HepG2 (cell line): Measurements from ENCODE around the gene AK4. TPM values are rescaled to one million over a fixed set of nuclear protein-coding genes. Genes with fewer than 3 reads are reported as not detected.

ENCODE experiments used
- ATAC-seq: fragments of 200-7000 bp; cut with Tn5 transposase; 3 replicates; pipeline ENCODE4 v1.9.1; 2020; ENCODE audit warnings: mild to moderate bottlenecking, moderate library complexity
- BruUV-seq: library from RNA; stranded (reverse); fragments of 400-500 nt; replicated peaks from 2 replicates; lab custom pipeline; 2021; lab: Mats Ljungman, UMichigan
- CTCF ChIA-PET: fragments of 300-600 bp; formaldehyde crosslinking; extraction: SDS; loops from one replicate; lab custom pipeline; 2021; ENCODE audit warnings: low total read pairs, inconsistent platforms, low intra/inter-chr PET ratio; lab: Yijun Ruan, JAX
- POLR2A ChIA-PET: fragments of 350-600 bp; sonication (Branson Sonifier 250); formaldehyde crosslinking; loops from one replicate; lab custom pipeline; 2020; ENCODE audit warnings: antibody characterized with exemption, inconsistent platforms; lab: Yijun Ruan, JAX
- DNase-seq: peaks from one replicate; pipeline ENCODE4 v3.0.0-alpha.2; 2015; ENCODE audit warnings: low spot score
- FAIRE-seq: peaks from 3 replicates; lab custom pipeline; 2011; peaks lifted over from hg19 to GRCh38; lab: Jason Lieb, UNC
- H2AFZ ChIP-seq: one replicate; pipeline ENCODE4 v1.6.1; 2011; ENCODE audit warnings: low read length, inconsistent platforms
- H3K27ac ChIP-seq: fragments of 300-600 bp; 3 replicates; pipeline ENCODE4 v1.8.0; 2011; ENCODE audit warnings: mixed run types, mild to moderate bottlenecking, mixed read lengths, low read length, inconsistent platforms; ENCODE audit not compliant: insufficient read depth; ENCODE audit errors: extremely low read length
- H3K27me3 ChIP-seq, 2 experiments: fragments of 200-600 bp in 1 of 2; 2 replicates in 1 of 2; 3 replicates in 1 of 2; pipeline versions ENCODE4 v1.6.0 to v1.8.0; 2011; ENCODE audit warnings: low read length in 2 of 2, mild to moderate bottlenecking in 2 of 2, moderate library complexity in 2 of 2, inconsistent platforms in 1 of 2; ENCODE audit not compliant: insufficient read depth in 2 of 2, control insufficient read depth in 1 of 2
- H3K36me3 ChIP-seq, 2 experiments: fragments of 200-600 bp in 1 of 2; replicated peaks in 1 of 2; 2 replicates in 1 of 2; 3 replicates in 1 of 2; pipeline versions ENCODE4 v1.5.1 to v1.8.0; 2011; ENCODE audit warnings: low read length in 2 of 2, inconsistent platforms in 1 of 2; ENCODE audit not compliant: insufficient read depth in 2 of 2, control insufficient read depth in 1 of 2
- H3K4me1 ChIP-seq: 2 replicates; pipeline ENCODE4 v1.5.1; 2012; ENCODE audit warnings: low read length, inconsistent platforms; ENCODE audit not compliant: insufficient read depth
- H3K4me2 ChIP-seq: 2 replicates; pipeline ENCODE4 v1.6.0; 2011; ENCODE audit warnings: low read depth, low read length, inconsistent platforms
- H3K4me3 ChIP-seq, 3 experiments: fragments of 200-600 bp in 1 of 3; sonication (generic), shearing (Covaris generic) in 1 of 3; replicated peaks in 1 of 3; 2 replicates each; pipeline ENCODE4 v1.5.1; 2011 to 2016; ENCODE audit warnings: low read length in 3 of 3, inconsistent platforms in 2 of 3, low read depth in 2 of 3, mild to moderate bottlenecking in 2 of 3, control low read depth in 1 of 3, mixed read lengths in 1 of 3; ENCODE audit not compliant: insufficient read depth in 1 of 3
- H3K79me2 ChIP-seq: one replicate; pipeline ENCODE4 v1.6.1; 2011; ENCODE audit warnings: low read length, inconsistent platforms; ENCODE audit not compliant: insufficient read depth
- H3K9ac ChIP-seq: 2 replicates; pipeline ENCODE4 v1.6.0; 2011; ENCODE audit warnings: mild to moderate bottlenecking, low read depth, low read length, inconsistent platforms; ENCODE audit not compliant: insufficient read depth
- H3K9me3 ChIP-seq: 2 replicates; pipeline ENCODE4 v1.5.1; 2012; ENCODE audit warnings: mild to moderate bottlenecking, low read length
- H4K20me1 ChIP-seq: 2 replicates; pipeline ENCODE4 v1.6.0; 2011; ENCODE audit warnings: inconsistent platforms, mild to moderate bottlenecking, low read length, moderate library complexity; ENCODE audit not compliant: insufficient read depth
- AKAP8 ChIP-seq: sonication (generic); formaldehyde crosslinking; IDR thresholded peaks from 2 replicates; pipeline ENCODE4 v1.5.1; 2020; ENCODE audit warnings: mild to moderate bottlenecking, missing genetic modification reagents
- CHD4 ChIP-seq: fragments of 200-600 bp; sonication (generic); IDR thresholded peaks from 2 replicates; pipeline ENCODE4 v1.7.0; 2017; ENCODE audit warnings: mild to moderate bottlenecking, low read length, borderline replicate concordance
- DR1 ChIP-seq: sonication (generic); formaldehyde crosslinking; IDR thresholded peaks from 2 replicates; pipeline ENCODE4 v1.8.0; 2021; ENCODE audit warnings: mild to moderate bottlenecking, missing genetic modification reagents, inconsistent platforms
- HDAC1 ChIP-seq: sonication (generic); formaldehyde crosslinking; IDR thresholded peaks from 2 replicates; pipeline ENCODE4 v1.5.1; 2020; ENCODE audit warnings: mild to moderate bottlenecking, missing genetic modification reagents
- IRX3 ChIP-seq: sonication (generic); formaldehyde crosslinking; IDR thresholded peaks from 2 replicates; pipeline ENCODE4 v1.8.1; 2023; ENCODE audit warnings: mild to moderate bottlenecking, low read depth, missing genetic modification reagents, borderline replicate concordance
- JUNB ChIP-seq: sonication (generic); formaldehyde crosslinking; IDR thresholded peaks from 2 replicates; pipeline ENCODE4 v1.8.0; 2022; ENCODE audit warnings: missing genetic modification reagents, mild to moderate bottlenecking, borderline replicate concordance
- MTA3 ChIP-seq: sonication (generic); formaldehyde crosslinking; IDR thresholded peaks from 2 replicates; pipeline ENCODE4 v1.4.0; 2020; ENCODE audit warnings: missing genetic modification reagents
- MYNN ChIP-seq: sonication (generic); formaldehyde crosslinking; IDR thresholded peaks from 2 replicates; pipeline ENCODE4 v1.4.0; 2020; ENCODE audit warnings: mild to moderate bottlenecking, low read depth, missing genetic modification reagents
- NFE2L1 ChIP-seq: sonication (generic); formaldehyde crosslinking; IDR thresholded peaks from 2 replicates; pipeline ENCODE4 v1.4.0; 2020; ENCODE audit warnings: missing genetic modification reagents, mild to moderate bottlenecking, borderline replicate concordance
- NR1H2 ChIP-seq: sonication (generic); formaldehyde crosslinking; IDR thresholded peaks from 2 replicates; pipeline ENCODE4 v1.8.1; 2022; ENCODE audit warnings: low read depth, missing genetic modification reagents, borderline replicate concordance
- SOX6 ChIP-seq, 2 experiments: fragments of 450-650 bp in 1 of 2; sonication (generic) in 1 of 2; formaldehyde crosslinking in 1 of 2; IDR thresholded peaks; 2 replicates each; pipeline versions ENCODE4 v1.4.0 to v1.6.1; 2017 to 2020; ENCODE audit warnings: antibody characterized with exemption in 1 of 2, mild to moderate bottlenecking in 1 of 2, missing genetic modification reagents in 1 of 2
- SP5 ChIP-seq: IDR thresholded peaks from 2 replicates; pipeline ENCODE4 v1.6.1; 2016; ENCODE audit warnings: low read depth, borderline replicate concordance
- TCF12 ChIP-seq, 2 experiments: fragments of 450-650 bp in 1 of 2; sonication (generic) in 1 of 2; formaldehyde crosslinking in 1 of 2; IDR thresholded peaks; 2 replicates each; pipeline versions ENCODE4 v1.6.1 to v1.8.0; 2017 to 2022; ENCODE audit warnings: antibody characterized with exemption in 1 of 2, mild to moderate bottlenecking in 1 of 2, missing genetic modification reagents in 1 of 2, moderate library complexity in 1 of 2
- TCF7L2 ChIP-seq: IDR thresholded peaks from 2 replicates; pipeline ENCODE4 v1.6.1; 2011; ENCODE audit warnings: mild to moderate bottlenecking, low read depth, low read length, moderate library complexity
- TP53 ChIP-seq: sonication (generic); formaldehyde crosslinking; conservative IDR thresholded peaks from 2 replicates; pipeline ENCODE4 v1.4.0; 2020; ENCODE audit warnings: missing genetic modification reagents
- ZBTB44 ChIP-seq: sonication (generic); formaldehyde crosslinking; IDR thresholded peaks from 2 replicates; pipeline ENCODE4 v1.4.0; 2020; ENCODE audit warnings: missing genetic modification reagents
- ZNF275 ChIP-seq: sonication (generic); formaldehyde crosslinking; IDR thresholded peaks from 2 replicates; pipeline ENCODE4 v1.8.0; 2022; ENCODE audit warnings: missing genetic modification reagents, mild to moderate bottlenecking, inconsistent platforms, borderline replicate concordance
- ZNF383 ChIP-seq: sonication (generic); formaldehyde crosslinking; IDR thresholded peaks from 2 replicates; pipeline ENCODE4 v1.4.0; 2020; ENCODE audit warnings: missing genetic modification reagents, mild to moderate bottlenecking, borderline replicate concordance
- ZNF572 ChIP-seq: sonication (generic); formaldehyde crosslinking; IDR thresholded peaks from 2 replicates; pipeline ENCODE4 v1.5.1; 2020; ENCODE audit warnings: mild to moderate bottlenecking, missing genetic modification reagents
- ZNF816 ChIP-seq: sonication (generic); formaldehyde crosslinking; IDR thresholded peaks from 2 replicates; pipeline ENCODE4 v1.8.0; 2022; ENCODE audit warnings: missing genetic modification reagents, mild to moderate bottlenecking, borderline replicate concordance
- WGBS: methylation state at CpG from one replicate; pipeline ENCODE4 v1.1.6; 2017; ENCODE audit warnings: low lambda C conversion rate; 5-methylcytosine and 5-hydroxymethylcytosine counted together
- in situ Hi-C: cut with HindIII; loops from 2 replicates; pipeline ENCODE4 v1.10.0; 2017; ENCODE audit warnings: low pct_unique_long_range_greater_than_20kb; ENCODE audit not compliant: extremely low pct_ligation_motif_present
- intact Hi-C: fragments of 100-400 bp; cut with micrococcal nuclease; formaldehyde crosslinking; loops from one replicate; pipeline ENCODE4 v1.10.0; 2022; ENCODE audit not compliant: unreplicated experiment
- polyA plus RNA-seq, 8 experiments: library from polyadenylated mRNA; depleted of rRNA in 3 of 8; stranded (reverse) in 7 of 8; unstranded in 1 of 8; fragments of >200 nt; fragmentation: Illumina TruSeq in 4 of 8; extraction: Trizol in 4 of 8; gene quantifications; 2 replicates each; pipeline versions ENCODE4 v1.2.1 to v1.2.3, GENCODE V29; 2011 to 2016; ENCODE audit warnings: low read depth in 4 of 8, missing spikeins in 1 of 8, mixed read lengths in 1 of 8; ENCODE audit not compliant: insufficient read depth in 1 of 8
- total RNA-seq, 5 experiments: library from RNA; depleted of rRNA; stranded (reverse); fragments of >200 nt; fragmentation: Illumina TruSeq; extraction: Trizol; gene quantifications; 2 replicates each; pipeline ENCODE4 v1.2.3, GENCODE V29; 2016; ENCODE audit warnings: low read depth in 1 of 5
- TF ChIP-seq, protein P1 (sequence below): sonication (generic); formaldehyde crosslinking; conservative IDR thresholded peaks from 2 replicates; pipeline ENCODE4 v1.8.1; 2023; ENCODE audit warnings: missing genetic modification reagents

The AK4 gene
- total and polyA plus RNA-seq, 2 of the 13 experiments (the other 11 are each of a cell fraction or from before 2014, with no cell fraction given): 110 to 160 TPM

- POLR2A ChIA-PET: no interaction called here
- H3K27ac ChIP-seq: peak overlapping the region; percentile 78
- no peak for ATAC-seq
- H3K4me2 ChIP-seq: peak overlapping the region; percentile 64
- FAIRE-seq: no peak
- no peaks in the 10 kb centered on the region for H3K36me3 ChIP-seq
- H3K4me3 ChIP-seq: peak overlapping the region; percentile 86 to 90 (median 87)
- intact Hi-C loops (loop anchor here (10.0 kb wide), 1 partner anchor 278 kb away; the partner anchor contains the start of genes LEPR and LEPROT), in situ Hi-C loops (loop anchor here (5.0 kb wide), 2 partner anchors 60 to 80 kb away; no protein-coding TSS in a partner anchor)
- H3K27me3 ChIP-seq: no peaks in the 10 kb centered on the region; a peak in 1 of 5 replicates
- H3K4me1 ChIP-seq: peaks cover 57% of the 10 kb centered on the region
- peaks cover 7% of the 10 kb centered on the region for H4K20me1 ChIP-seq
- 50% methylated on average over 13 of the region's 20 CpGs for WGBS
- H3K79me2 ChIP-seq: peaks cover 39% of the 10 kb centered on the region
- no peaks in the 10 kb centered on the region for H3K9me3 ChIP-seq
- no peak for DNase-seq
- H3K9ac ChIP-seq: peak overlapping the region; percentile 76
- CTCF ChIA-PET: no interaction called here
- no peak overlapping the region for H2AFZ ChIP-seq
- BruUV-seq: TSS peak; percentile 62
- TF ChIP-seq AKAP8 (CRISPR knock-in tag): no peak
- TF ChIP-seq NFE2L1: no peak
- TF ChIP-seq TCF12 (IDR thresholded peaks at IDR 0.05): no peak
- 0 out of 2 replicates have a peak, but pooled peaks have one; percentile 53 for TF ChIP-seq TCF12 (CRISPR knock-in tag; IDR thresholded peaks at IDR 0.05)
- TF ChIP-seq DR1 (CRISPR knock-in tag): no peak
- TF ChIP-seq NR1H2: no peak
- no peak for TF ChIP-seq IRX3 (CRISPR knock-in tag)
- TF ChIP-seq SP5: no peak
- 0 out of 2 replicates have a peak, but pooled peaks have one; percentile 7 for TF ChIP-seq MTA3
- TF ChIP-seq TCF7L2: no peak
- no peak for TF ChIP-seq SOX6 (IDR thresholded peaks at IDR 0.05)
- TF ChIP-seq SOX6 (CRISPR knock-in tag; IDR thresholded peaks at IDR 0.05): peak; percentile 24; the same call in 1 of the 2 replicates
- no peak for TF ChIP-seq TP53
- TF ChIP-seq HDAC1 (CRISPR knock-in tag): no peak
- TF ChIP-seq ZBTB44 (CRISPR knock-in tag): no peak
- TF ChIP-seq ZNF572: no peak
- no peak for TF ChIP-seq ZNF816 (CRISPR knock-in tag)
- no peak for TF ChIP-seq CHD4
- TF ChIP-seq, protein P1, sequence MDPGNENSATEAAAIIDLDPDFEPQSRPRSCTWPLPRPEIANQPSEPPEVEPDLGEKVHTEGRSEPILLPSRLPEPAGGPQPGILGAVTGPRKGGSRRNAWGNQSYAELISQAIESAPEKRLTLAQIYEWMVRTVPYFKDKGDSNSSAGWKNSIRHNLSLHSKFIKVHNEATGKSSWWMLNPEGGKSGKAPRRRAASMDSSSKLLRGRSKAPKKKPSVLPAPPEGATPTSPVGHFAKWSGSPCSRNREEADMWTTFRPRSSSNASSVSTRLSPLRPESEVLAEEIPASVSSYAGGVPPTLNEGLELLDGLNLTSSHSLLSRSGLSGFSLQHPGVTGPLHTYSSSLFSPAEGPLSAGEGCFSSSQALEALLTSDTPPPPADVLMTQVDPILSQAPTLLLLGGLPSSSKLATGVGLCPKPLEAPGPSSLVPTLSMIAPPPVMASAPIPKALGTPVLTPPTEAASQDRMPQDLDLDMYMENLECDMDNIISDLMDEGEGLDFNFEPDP (CRISPR knock-in tag): no peak
- TF ChIP-seq ZNF275 (CRISPR knock-in tag): 0 out of 2 replicates have a peak, but pooled peaks have one; percentile 23
- TF ChIP-seq MYNN: no peak
- TF ChIP-seq JUNB (CRISPR knock-in tag): no peak
- TF ChIP-seq ZNF383 (CRISPR knock-in tag): no peak
Observed at GRCh38 chr1:65146908-65147423, 1.0 kb upstream of the AK4 start.
